Measurements from ENCODE around the gene KAZN.

Gene KAZN

GRCh38 chr1:14725695-14726094, 127.2 kb downstream of the KAZN start:
- TF ChIP-seq TAF1 (IDR thresholded peaks at IDR 0.05; ENCODE audit: low read depth) (no peak), TEAD4 (IDR thresholded peaks at IDR 0.05) (no peak), CREB1 (IDR thresholded peaks at IDR 0.05; ENCODE audit: low read depth) (no peak), FOXM1 (IDR thresholded peaks at IDR 0.05; ENCODE audit: borderline replicate concordance, low read depth) (no peak)

GRCh38 chr1:14726606-14727005, 128.1 kb downstream of the KAZN start:
- TF ChIP-seq TEAD4 (IDR thresholded peaks at IDR 0.05) (no peak), EP300 (IDR thresholded peaks at IDR 0.05; ENCODE audit: borderline replicate concordance) (no peak), ZBTB7A (IDR thresholded peaks at IDR 0.05; ENCODE audit: low read depth) (no peak), NFIC (IDR thresholded peaks at IDR 0.05) (no peak), TCF12 (IDR thresholded peaks at IDR 0.05; ENCODE audit: low read depth) (no peak), CREB1 (IDR thresholded peaks at IDR 0.05; ENCODE audit: low read depth) (no peak), YY1 (IDR thresholded peaks at IDR 0.05; ENCODE audit: low read depth) (no peak)

GRCh38 chr1:14728516-14728915, 130.0 kb downstream of the KAZN start:
- TF ChIP-seq RAD21 (IDR thresholded peaks at IDR 0.05; ENCODE audit: low read depth) (no peak), TEAD4 (IDR thresholded peaks at IDR 0.05) (no peak)

- no peak for TF ChIP-seq EP300 (IDR thresholded peaks at IDR 0.05; ENCODE audit: borderline replicate concordance)
- no peak for TF ChIP-seq YY1 (IDR thresholded peaks at IDR 0.05; ENCODE audit: low read depth)
- TF ChIP-seq TAF1 (IDR thresholded peaks at IDR 0.05; ENCODE audit: low read depth): no peak
- TF ChIP-seq RAD21 (IDR thresholded peaks at IDR 0.05; ENCODE audit: low read depth): no peak
Observed at GRCh38 chr1:14732728-14733047, 134.2 kb downstream of the KAZN start.

- no peak for TF ChIP-seq YY1 (IDR thresholded peaks at IDR 0.05; ENCODE audit: low read depth)
- TF ChIP-seq REST (IDR thresholded peaks at IDR 0.05; ENCODE audit: low read depth): no peak
- no peak for TF ChIP-seq EGR1 (IDR thresholded peaks at IDR 0.05)
- no peak for TF ChIP-seq EP300 (IDR thresholded peaks at IDR 0.05; ENCODE audit: borderline replicate concordance)
- no peak for TF ChIP-seq CEBPB (IDR thresholded peaks at IDR 0.05)
- no peak for TF ChIP-seq NFIC (IDR thresholded peaks at IDR 0.05)
- no peak for TF ChIP-seq ZBTB7A (IDR thresholded peaks at IDR 0.05; ENCODE audit: low read depth)
- no peak for TF ChIP-seq TCF12 (IDR thresholded peaks at IDR 0.05; ENCODE audit: low read depth)
- TF ChIP-seq TAF1 (IDR thresholded peaks at IDR 0.05; ENCODE audit: low read depth): no peak
- no peak for TF ChIP-seq FOXM1 (IDR thresholded peaks at IDR 0.05; ENCODE audit: borderline replicate concordance, low read depth)
- no peak for TF ChIP-seq RAD21 (IDR thresholded peaks at IDR 0.05; ENCODE audit: low read depth)
- no peak for TF ChIP-seq CREB1 (IDR thresholded peaks at IDR 0.05; ENCODE audit: low read depth)
- TF ChIP-seq MAX (IDR thresholded peaks at IDR 0.05): no peak
- no peak for TF ChIP-seq TEAD4 (IDR thresholded peaks at IDR 0.05)
- no peak for TF ChIP-seq USF1 (IDR thresholded peaks at IDR 0.05)
Observed at GRCh38 chr1:14733048-14733778, 134.7 kb downstream of the KAZN start.

GRCh38 chr1:14733779-14734140, 135.3 kb downstream of the KAZN start:
- TF ChIP-seq YY1 (IDR thresholded peaks at IDR 0.05; ENCODE audit: low read depth) (no peak), CEBPB (IDR thresholded peaks at IDR 0.05) (no peak), REST (IDR thresholded peaks at IDR 0.05; ENCODE audit: low read depth) (no peak), NFIC (IDR thresholded peaks at IDR 0.05) (no peak), EGR1 (IDR thresholded peaks at IDR 0.05) (no peak), TAF1 (IDR thresholded peaks at IDR 0.05; ENCODE audit: low read depth) (no peak), EP300 (IDR thresholded peaks at IDR 0.05; ENCODE audit: borderline replicate concordance) (no peak), ZBTB7A (IDR thresholded peaks at IDR 0.05; ENCODE audit: low read depth) (no peak), MAX (IDR thresholded peaks at IDR 0.05) (no peak), FOXM1 (IDR thresholded peaks at IDR 0.05; ENCODE audit: borderline replicate concordance, low read depth) (no peak), CREB1 (IDR thresholded peaks at IDR 0.05; ENCODE audit: low read depth) (no peak), RAD21 (IDR thresholded peaks at IDR 0.05; ENCODE audit: low read depth) (no peak), TEAD4 (IDR thresholded peaks at IDR 0.05) (no peak), TCF12 (IDR thresholded peaks at IDR 0.05; ENCODE audit: low read depth) (no peak), USF1 (IDR thresholded peaks at IDR 0.05) (no peak)
